ENCODE data around the gene CFAP141.

GRCh38 chr1:154166207-154166606 lies 39.9 kb downstream of the CFAP141 start:
- no peak for TF ChIP-seq POLR2A (IDR thresholded peaks at IDR 0.05)
- no peak for TF ChIP-seq CTCF (IDR thresholded peaks at IDR 0.05)
- no peak for TF ChIP-seq POLR2AphosphoS5 (IDR thresholded peaks at IDR 0.05)
